C1 segment of cervical spinal cord (tissue), 14 donors: Measurements from ENCODE around the gene PRDX1.
A peak's percentile ranks its signal among the peaks of the same experiment; 100 is the strongest.

Experiments
- DNase-seq, 14 donors: peaks; one replicate each; lab custom pipeline; 2025; lab: John Stamatoyannopoulos, UW

The PRDX1 gene

DNA sequence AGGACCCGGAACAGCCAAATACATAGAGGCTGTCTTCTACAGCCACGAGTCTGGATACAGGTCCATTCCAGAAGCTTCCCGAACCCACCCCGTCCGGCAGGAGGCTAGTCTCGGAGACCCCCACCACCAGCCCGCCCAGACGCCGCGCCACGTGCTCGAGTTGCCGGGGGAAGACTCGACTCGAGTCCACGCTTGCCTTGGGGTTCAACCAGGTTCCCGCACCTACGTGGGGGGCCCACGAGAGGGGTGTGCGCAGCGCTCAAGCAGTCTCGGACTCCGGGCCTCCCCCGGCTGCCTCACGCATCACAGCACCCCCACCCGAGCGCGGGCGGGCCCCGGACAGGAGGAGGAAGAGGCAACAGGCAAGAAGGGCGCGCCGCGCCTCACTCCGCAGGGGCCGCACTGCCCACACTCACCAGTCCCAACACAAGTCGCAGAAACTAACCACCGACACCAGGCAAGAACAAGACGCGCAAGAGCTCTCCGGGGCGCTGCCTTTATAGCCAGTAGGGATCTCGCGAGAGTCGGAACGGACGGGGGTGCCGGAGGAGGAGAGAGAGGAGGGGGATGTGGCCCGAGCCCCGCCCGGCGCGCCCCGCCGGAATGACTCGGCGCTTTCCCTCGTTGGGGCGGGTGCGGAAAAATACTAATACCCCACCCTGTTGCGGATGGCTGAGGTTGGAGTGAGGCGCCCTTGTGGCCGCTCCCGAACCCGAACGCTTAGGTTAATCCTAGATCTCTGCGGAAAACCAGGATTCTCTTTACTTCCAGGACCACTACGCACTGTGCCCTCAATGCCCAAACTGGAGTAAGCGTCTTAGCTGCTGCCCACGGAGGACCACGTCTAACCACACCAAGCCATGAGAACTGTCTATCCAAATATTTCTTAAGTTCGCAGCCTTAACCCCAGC, at the start of gene PRDX1:
Gene PRDX1 (minus strand): TSS at position 472 of the 911 bp plus-strand sequence. CDS start 2,841 bp downstream, outside the sequence.
- DNase-seq: peak; percentile 66 to 98 (median 94)

GRCh38 chr1:45570631-45571030, 48.9 kb upstream of the PRDX1 start:
- DNase-seq: no peak

DNA sequence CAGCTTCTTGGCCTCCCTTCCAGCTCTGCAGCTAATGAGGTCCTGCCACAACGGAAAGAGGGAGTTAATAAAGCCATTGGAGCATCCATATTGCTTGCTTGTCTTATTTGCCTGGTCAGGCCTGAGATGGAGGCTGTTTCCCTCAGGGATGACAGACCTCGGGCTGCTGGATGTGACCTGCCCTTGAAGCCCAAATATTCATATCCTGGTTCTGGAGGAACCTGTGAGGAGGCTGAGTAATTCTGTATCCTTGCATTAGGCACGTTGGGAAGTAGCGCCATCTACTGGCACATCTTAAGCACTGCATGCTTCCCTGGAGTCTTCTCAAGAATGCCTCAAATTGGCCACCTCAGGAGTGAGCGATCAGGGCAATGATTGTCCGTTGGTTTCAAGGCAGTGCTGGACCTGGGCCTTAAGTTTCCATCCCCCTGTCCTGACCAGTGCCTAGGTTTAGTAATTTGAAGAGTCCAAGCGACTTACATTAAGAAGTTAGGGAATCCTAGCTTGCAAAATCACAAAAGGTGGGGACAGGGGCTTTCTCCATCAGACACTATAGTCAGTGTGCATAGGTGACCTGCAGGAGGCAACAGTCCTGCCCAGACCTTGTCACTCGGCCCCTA, 48.4 kb upstream of the PRDX1 start:
- DNase-seq: peak in 11 of 14 donors; percentile 12 to 59 (median 46)

DNA sequence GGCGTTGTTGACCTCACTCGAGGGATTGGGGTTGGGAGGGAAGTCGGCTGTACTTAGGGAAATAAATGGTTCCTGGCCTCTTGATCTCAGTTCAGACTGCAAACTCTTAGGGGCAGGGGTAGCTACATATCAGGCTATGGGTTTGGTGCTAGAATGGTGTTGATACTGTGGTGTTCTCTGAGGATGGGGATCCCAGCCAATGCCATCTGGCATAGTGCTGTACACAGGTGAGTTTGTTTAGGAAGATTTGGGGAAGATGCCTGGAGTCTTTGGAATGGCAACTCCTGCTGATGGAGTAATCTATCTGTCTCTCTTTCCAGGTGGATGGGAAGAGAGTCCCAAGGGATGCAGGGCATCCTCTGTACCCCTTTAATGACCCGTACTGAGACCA, 47.9 kb upstream of the PRDX1 start:
- DNase-seq: peak in 1 of 14 donors; percentile 37

DNA sequence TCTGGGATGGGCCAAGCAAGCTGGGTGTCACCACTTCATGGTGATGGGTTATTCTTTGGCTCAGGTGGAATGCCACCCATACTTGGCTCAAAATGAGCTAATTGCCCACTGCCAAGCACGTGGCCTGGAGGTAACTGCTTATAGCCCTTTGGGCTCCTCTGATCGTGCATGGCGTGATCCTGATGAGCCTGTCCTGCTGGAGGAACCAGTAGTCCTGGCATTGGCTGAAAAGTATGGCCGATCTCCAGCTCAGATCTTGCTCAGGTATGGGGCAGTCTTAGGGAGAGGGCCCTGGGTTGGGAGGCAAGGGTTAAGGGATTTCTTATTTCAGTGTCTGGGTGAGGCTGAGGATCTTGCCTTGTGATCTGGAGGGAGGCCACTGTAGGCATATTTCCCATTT, 46.7 kb upstream of the PRDX1 start:
- no peak for DNase-seq

DNA sequence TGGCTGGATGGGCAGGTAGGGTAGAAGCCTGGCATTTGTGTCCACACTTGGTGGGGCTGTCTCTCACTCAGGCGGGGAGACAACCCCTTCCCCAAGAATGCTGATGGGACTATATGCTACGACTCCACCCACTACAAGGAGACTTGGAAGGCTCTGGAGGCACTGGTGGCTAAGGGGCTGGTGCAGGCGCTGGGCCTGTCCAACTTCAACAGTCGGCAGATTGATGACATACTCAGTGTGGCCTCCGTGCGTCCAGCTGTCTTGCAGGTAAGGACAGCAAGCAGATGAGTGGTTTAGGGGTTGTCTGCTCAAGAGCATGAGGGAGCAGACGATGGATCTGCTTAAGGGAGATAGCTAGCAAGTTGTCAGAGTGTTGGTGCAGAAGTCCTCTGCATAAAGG, 46.2 kb upstream of the PRDX1 start:
- DNase-seq: no peak

GRCh38 chr1:45566722-45567121, 45.0 kb upstream of the PRDX1 start:
- DNase-seq: no peak

DNA sequence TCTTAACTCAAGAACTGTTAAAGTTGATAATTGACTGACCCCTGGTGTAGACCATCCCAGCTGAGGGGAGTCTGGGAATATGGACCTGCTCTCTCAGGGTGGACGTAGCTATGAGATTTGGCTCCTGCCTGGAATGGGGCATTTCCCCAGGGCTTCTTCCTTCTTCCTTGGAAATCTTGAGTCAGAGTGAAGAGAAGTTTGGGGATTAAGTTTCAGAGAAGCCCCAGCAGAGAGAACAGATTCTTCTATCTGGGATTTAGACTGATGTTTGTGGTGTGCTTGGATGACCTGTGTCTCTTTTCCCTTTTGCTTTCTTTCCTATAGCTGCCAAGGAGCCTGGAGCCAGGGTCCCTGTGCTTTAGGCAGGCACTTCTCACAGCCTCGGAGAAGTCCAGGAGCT, 42.2 kb upstream of the PRDX1 start:
- no peak for DNase-seq

- peak in 1 of 14 donors; percentile 4 for DNase-seq
These were observed 35.8 kb upstream of the PRDX1 start for GRCh38 chr1:45557422-45557944.

DNA sequence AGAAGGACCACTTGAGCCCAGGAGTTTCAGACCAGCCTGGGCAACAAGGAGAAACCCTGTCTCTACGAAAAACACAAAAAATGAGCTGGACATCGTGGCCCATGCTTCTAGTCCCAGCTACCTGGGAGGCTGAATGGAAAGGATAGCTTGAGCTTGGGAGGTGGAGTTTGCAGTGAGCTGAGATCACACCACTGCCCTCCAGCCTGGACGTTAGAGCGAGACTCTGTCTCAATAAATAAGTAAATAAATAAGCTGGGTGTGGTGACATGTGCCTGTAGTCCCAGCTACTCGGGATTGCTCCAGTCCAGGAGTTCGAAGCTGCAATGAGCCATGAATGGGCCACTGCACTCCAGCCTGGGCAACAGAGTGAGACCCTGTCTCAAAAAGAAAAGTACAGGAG, 32.5 kb upstream of the PRDX1 start:
- no peak for DNase-seq

- DNase-seq: no peak
These were observed 30.6 kb upstream of the PRDX1 start for GRCh38 chr1:45552331-45552730.

- no peak for DNase-seq
These were observed 30.0 kb upstream of the PRDX1 start for GRCh38 chr1:45551684-45552083.

DNA sequence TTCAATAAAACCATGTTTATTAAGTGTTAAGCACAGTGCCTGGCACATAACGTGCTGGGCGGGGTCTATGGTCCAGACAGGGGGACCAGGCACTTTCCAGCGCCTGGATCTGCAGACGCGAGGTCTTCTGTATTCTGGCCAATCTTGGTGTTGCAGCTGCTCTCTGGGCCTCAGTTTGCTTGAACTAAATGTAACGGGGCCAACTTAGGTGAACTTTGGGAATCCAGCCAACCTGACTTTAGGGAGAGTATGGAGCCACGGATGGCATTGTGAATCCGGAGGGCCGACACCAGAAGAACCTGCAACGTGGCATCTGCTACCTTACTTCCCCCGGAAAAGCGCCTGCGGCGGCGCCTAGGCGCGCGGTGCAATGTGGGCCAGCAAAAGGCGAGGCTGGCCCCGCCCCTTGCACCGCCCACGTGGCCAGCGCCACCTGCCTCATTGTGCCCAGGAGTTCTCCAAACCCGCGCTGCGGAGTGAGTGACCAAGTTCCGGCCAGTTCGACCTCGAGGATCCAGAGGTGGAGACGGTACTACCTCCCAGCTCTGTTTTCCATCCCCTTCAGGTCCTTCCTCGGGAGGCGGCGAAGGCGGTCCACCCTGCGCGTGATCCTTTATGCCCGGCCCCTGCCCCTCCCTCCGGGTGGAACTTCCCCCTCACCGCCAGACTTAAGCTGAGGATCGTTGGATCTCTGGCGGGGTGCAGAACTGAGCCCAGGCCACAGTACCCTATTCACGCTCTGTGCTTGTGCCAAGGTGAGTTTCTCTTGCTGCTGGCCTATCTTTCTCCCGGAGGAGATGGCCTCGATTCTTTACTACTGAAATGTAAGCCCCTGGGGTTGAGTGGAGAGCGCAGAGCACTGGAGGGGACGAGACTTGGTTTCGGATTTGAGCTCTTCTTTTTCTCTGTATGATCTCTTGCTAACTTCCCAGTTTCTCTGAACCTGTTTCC, 29.0 kb upstream of the PRDX1 start, which contains the start of gene AKR1A1:
Gene AKR1A1 (plus strand): TSS at position 426 of the 951 bp plus-strand sequence. CDS start 10,969 bp downstream, outside the sequence.
- DNase-seq: peak; percentile 64 to 91 (median 86)

DNA sequence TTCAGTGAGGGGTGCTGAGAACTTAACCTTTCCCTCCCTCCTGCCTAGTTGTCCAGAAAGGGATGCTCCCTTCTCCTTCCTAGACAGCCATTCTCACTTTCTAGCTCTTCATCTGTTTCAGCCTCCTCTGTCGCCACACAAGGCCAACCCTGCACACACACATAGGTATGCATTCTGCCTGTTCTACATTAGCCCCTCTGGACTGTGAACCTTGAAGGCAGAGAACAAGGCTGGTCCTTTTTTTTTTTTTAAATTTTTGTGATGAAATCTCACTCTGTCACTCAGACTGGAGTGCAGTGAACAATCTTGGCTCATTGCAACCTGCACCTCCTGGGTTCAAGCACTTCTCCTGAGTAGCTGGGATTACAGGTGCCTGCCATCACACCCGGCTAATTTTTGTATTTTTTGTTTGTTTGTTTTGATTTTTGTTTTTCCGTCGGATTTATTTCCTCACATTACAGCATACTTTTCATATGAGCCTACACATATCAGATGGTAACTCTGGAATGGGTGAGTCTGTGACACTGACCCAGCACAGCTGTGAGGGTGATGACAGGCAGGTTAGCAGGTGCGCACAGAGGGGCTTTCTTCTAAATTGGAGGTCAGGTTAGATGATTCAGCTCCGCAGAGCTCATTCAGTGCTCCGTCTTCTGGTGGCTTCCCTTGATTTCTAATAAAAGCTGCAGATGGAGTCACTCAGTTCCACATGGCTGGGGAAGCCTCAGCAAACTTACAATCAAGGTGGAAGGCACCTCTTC, 24.0 kb upstream of the PRDX1 start:
- DNase-seq: no peak

DNA sequence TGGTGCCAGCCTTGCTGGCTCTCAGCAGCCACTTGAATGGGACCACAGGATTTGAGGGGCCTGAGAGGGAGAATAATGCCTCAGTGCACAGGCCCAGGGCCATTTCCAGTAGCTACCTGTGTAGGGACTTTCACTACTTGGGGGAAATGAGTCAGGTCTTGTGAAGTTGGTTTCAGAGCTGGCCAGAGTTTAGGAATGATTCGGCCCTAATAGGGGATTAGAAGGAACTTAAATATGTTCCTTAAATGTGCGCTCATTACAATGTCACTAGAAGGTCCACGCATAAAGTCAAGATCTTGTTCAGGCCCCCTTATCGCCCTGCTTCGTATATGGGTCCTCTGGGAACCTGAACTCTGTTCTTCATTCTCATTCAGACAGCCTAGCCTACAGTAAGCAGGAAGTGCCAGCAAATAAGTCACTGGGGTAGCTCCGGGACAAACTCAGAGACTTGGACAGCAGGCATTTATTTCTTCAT, 23.4 kb upstream of the PRDX1 start:
- no peak for DNase-seq

DNA sequence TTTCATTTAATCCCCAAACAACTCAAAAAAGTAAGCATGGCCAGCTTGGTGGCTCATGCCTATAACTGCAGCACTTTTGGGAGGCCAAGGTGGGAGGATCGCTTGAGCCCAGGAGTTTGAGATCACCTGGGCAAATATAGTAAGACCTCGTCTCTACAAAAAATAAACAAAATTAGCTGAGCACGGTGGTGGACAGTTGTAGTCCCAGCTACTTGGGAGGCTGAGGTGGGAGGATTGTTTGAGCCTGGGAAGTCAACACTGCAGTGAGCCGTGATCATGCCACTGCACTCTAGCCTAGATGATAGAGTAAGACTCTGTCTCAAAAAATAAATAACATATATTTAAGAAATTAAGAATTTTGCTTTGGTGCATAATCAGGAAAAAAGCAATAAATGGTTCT, 22.8 kb upstream of the PRDX1 start:
- DNase-seq: no peak

DNA sequence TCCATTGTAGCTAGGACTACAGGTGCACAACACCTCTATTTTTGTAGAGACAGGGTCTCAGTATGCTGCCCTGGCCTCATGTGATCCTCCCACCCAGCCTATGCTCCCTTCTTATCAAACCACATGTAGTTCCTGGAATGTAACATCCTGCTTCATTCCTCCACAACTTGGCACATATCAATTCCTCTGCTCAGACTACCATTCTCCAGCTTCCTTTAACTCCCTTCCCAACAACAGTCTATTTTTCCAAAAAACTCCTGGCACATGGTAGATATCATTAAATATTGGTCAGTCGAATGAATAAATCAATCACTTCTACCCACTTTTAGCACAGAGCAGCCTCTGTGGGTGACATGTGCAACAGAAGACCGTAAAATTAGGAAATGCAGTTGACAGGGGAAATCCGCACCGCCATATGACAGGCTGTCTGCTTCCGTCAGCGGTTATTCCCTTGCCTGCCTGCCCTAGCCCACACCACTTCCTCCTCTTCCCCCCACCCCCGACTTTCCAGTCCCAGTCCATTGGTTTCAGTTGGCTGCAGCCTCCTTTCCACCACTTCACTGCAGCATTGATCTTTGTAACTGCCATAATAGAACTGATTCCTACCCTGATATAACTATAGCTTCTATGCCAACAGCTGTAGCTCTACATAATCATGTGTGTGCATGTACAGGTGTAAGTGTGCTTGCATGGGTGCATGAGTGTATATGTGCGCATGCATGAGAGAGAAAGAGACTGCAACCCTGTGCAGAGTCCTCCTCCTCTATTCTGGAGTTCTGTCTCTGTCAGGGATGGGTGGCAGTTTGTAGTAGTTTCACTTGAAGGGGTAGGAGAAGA, 22.1 kb upstream of the PRDX1 start:
- DNase-seq: peak in 9 of 14 donors; percentile 1 to 61 (median 31)

DNA sequence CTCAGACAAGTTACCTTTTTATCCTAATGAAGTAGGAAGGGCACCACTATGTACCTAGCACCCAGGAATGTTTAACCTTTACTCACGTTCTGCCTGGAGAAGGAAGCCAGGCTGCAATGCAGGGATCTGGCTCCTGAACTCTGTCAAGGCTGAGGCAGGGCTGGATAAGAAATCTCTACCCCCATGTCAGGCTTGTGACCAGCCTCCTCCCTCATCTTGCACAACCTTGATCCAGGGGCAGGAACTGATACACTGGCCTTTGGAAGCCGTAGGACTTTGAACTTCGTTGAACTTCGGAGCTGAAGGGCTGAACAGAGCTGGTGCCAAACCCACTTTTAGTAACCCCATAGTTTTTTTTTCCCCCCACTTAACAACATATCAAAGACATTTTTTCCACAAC, 20.9 kb upstream of the PRDX1 start:
- peak in 2 of 14 donors; percentile 3 for DNase-seq

GRCh38 chr1:45541193-45541592, 19.5 kb upstream of the PRDX1 start:
- DNase-seq: no peak

DNA sequence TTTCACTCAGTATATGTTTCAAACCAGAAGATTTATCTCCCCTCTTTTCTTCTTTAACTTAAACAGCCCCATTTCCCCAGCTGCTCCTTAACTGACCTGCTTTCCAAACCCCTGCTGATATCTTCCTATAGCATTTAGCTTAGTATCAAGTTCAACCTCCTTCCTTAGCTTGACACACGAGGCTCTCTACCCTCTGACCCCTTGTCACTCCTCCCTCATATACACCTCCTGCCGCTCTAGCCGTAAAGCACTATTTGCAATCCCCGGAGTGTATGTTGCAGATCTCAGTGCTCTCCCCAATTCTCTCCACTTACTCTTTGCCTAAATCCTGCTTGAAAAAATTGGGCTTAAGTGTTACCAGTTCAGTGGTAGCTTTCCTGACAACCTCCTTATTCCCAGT, 15.2 kb upstream of the PRDX1 start:
- DNase-seq: no peak
